HG03469 (cell line): ENCODE data around the gene IGFALS.

Source experiments
- ATAC-seq: cut with Tn5 transposase; IDR thresholded peaks from one replicate; pipeline ENCODE4 v1.9.1; 2021; ENCODE audit warnings: mild to moderate bottlenecking, moderate library complexity, moderate number of reproducible peaks; ENCODE audit not compliant: unreplicated experiment

The IGFALS gene

GRCh38 chr16:1777375-1778199 is 15.9 kb downstream of the IGFALS start:
- no peak for ATAC-seq

GRCh38 chr16:1776991-1777374 is 16.5 kb downstream of the IGFALS start:
- ATAC-seq, result no peak

GRCh38 chr16:1776672-1776955 is 16.9 kb downstream of the IGFALS start:
- no peak for ATAC-seq

GRCh38 chr16:1775846-1776671 is 17.4 kb downstream of the IGFALS start:
- no peak for ATAC-seq

- no peak for ATAC-seq
Measured at GRCh38 chr16:1775006-1775845, 18.3 kb downstream of the IGFALS start.

GRCh38 chr16:1774448-1774780 is 19.1 kb downstream of the IGFALS start:
- no peak for ATAC-seq

- ATAC-seq, result no peak
Measured at GRCh38 chr16:1773703-1774447, 19.6 kb downstream of the IGFALS start.

GRCh38 chr16:1772908-1773702 is 20.4 kb downstream of the IGFALS start, which contains the start of gene MRPS34:
Gene MRPS34, minus strand, starts transcription at chr16:1773134. Its CDS starts 15 bp downstream, at chr16:1773119.
- ATAC-seq, result no peak

GRCh38 chr16:1772362-1772907 is 21.1 kb downstream of the IGFALS start, which contains the start of gene EME2:
Gene EME2, plus strand, starts transcription at chr16:1772810. Its CDS starts 418 bp downstream, at chr16:1773228.
- ATAC-seq, result no peak

- no peak for ATAC-seq
Measured at GRCh38 chr16:1771864-1772361, 21.6 kb downstream of the IGFALS start.

- no peak for ATAC-seq
Measured at GRCh38 chr16:1771188-1771863, 22.2 kb downstream of the IGFALS start, which contains the start of gene NME3. Gene NME3, minus strand, starts transcription at chr16:1771543. Its CDS starts 9 bp downstream, at chr16:1771534.

- no peak for ATAC-seq
Measured at GRCh38 chr16:1770328-1771187, 22.9 kb downstream of the IGFALS start.

GRCh38 chr16:1769402-1770300 is 23.9 kb downstream of the IGFALS start:
- ATAC-seq, result no peak

GRCh38 chr16:1768767-1769401 is 24.6 kb downstream of the IGFALS start:
- ATAC-seq, result no peak

- no peak for ATAC-seq
Measured at GRCh38 chr16:1768061-1768766, 25.3 kb downstream of the IGFALS start.
